Spinal cord (tissue), 10 donors: ENCODE data around the gene ATIC. TPM values are rescaled to one million over a fixed set of nuclear protein-coding genes. Genes with fewer than 3 reads are reported as not detected.

Experiments used
- DNase-seq, 6 donors: peaks; one replicate each; pipeline versions ENCODE4 v3.0.0 to v3.0.0-alpha.2; 2013 to 2015; ENCODE audit warnings: low spot score in 6 of 6, low read depth in 4 of 6
- H3K27ac ChIP-seq: one replicate; pipeline ENCODE4 v1.5.1; 2013; ENCODE audit warnings: low read depth, low read length, control low read depth
- H3K27me3 ChIP-seq: one replicate; pipeline ENCODE4 v1.6.1; 2013; ENCODE audit warnings: low read length; ENCODE audit not compliant: control insufficient read depth, insufficient read depth
- H3K36me3 ChIP-seq: one replicate; pipeline ENCODE4 v1.6.1; 2013; ENCODE audit warnings: low read length; ENCODE audit not compliant: control insufficient read depth, insufficient read depth
- H3K4me1 ChIP-seq: one replicate; pipeline ENCODE4 v1.6.1; 2013; ENCODE audit warnings: low read length; ENCODE audit not compliant: control insufficient read depth, insufficient read depth
- H3K4me3 ChIP-seq: one replicate; pipeline ENCODE4 v1.5.1; 2013; ENCODE audit warnings: low read depth, low read length, control low read depth
- H3K9me3 ChIP-seq: one replicate; pipeline ENCODE4 v1.6.1; 2013; ENCODE audit warnings: low read length; ENCODE audit not compliant: control insufficient read depth, insufficient read depth
- WGBS: methylation state at CpG from one replicate; pipeline ENCODE4 v1.1.5; 2013; ENCODE audit warnings: missing lambda C conversion rate; ENCODE audit not compliant: insufficient coverage; 5-methylcytosine and 5-hydroxymethylcytosine counted together
- polyA plus RNA-seq, 2 donors: library from polyadenylated mRNA; unstranded; fragments of 120-200 nt; gene quantifications; one replicate each; pipeline ENCODE4 v1.2.1, GENCODE V29; 2013; ENCODE audit not compliant: insufficient read length in 2 of 2
- total RNA-seq, 2 donors: library from RNA; depleted of rRNA in 1 of 2; stranded (reverse); fragments of 120-200 nt in 1 of 2; fragments of >200 nt in 1 of 2; gene quantifications; one replicate each; pipeline versions ENCODE4 v1.2.3 to v1.2.4, GENCODE V29; 2013 to 2014
- donor health status: healthy.

Gene ATIC
- total and polyA plus RNA-seq, 4 donors = 28.6 to 61.6 (median 43.8) TPM

DNA sequence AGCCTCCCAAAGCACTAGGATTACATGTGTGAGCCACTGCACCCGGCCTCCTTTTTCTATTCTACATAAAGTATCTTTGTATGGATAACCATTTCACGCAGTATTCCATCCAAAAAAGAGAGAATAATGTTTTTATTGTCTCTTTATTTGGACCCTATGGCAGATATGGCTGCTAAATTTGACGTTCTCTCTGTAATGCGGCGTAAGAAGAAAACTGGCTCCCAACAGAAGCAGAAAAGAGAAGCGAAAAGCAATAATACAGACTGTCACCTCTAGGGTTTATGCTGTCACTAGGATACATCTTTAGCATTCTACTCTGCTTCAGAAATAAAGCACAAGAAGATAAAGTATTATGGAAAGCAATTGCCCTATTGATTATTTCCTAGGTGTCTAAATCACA lies 68.1 kb downstream of the ATIC start:
- H3K4me1 ChIP-seq = no peaks in the 10 kb centered on the region
- no CpG with 5 or more reads among the region's 6 CpGs for WGBS
- H3K27me3 ChIP-seq = no peaks in the 10 kb centered on the region
- H3K36me3 ChIP-seq = peaks cover 3% of the 10 kb centered on the region
- DNase-seq = no peak
- no peak overlapping the region for H3K4me3 ChIP-seq
- no peaks in the 10 kb centered on the region for H3K9me3 ChIP-seq
- H3K27ac ChIP-seq = no peak overlapping the region

DNA sequence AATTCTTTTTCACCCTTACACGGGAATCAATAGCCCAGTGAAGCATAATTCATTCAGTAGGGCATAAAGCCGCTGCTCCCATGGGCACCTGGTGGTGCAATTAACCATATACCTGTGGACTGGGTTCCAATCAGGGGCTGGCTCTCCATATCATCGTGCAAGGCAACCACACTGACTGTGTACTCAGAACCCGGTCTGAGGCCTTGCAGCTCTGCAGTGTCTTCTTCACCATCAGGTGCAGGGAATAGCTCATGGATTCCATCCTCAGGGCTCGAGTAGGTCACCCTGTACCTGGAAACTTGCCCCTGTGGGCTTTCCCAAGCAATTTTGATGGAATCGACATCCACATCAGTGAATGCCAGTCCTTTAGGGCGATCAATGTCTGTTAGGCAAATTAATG lies 68.8 kb downstream of the ATIC start:
- H3K36me3 ChIP-seq = peaks cover 3% of the 10 kb centered on the region
- no peak for DNase-seq
- no peak overlapping the region for H3K27ac ChIP-seq
- H3K4me3 ChIP-seq = no peak overlapping the region
- 90% methylated on average over 5 of the region's 7 CpGs for WGBS
- H3K4me1 ChIP-seq = no peaks in the 10 kb centered on the region
- no peaks in the 10 kb centered on the region for H3K27me3 ChIP-seq
- H3K9me3 ChIP-seq = no peaks in the 10 kb centered on the region

DNA sequence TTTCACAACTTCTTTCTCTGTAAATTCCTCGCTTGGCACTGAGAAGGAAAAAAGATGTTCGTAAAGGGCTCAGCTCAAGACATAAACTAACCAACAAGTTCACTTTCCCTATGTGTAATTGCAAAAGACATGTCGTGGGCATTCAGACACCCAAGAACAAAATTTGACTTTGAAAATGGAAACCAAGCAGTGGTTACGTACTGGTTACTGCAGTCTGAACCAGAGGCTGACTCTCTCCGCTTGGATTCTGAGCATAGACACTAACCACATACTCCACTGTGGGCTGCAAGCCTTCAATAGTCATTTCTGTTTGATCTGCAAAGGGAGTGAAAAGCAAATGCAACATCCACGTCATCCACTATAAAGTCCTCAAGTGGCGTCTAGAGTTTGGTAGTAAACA lies 70.2 kb downstream of the ATIC start:
- H3K27ac ChIP-seq = no peak overlapping the region
- H3K36me3 ChIP-seq = peaks cover 3% of the 10 kb centered on the region
- H3K4me3 ChIP-seq = no peak overlapping the region
- no peaks in the 10 kb centered on the region for H3K27me3 ChIP-seq
- no peak for DNase-seq
- no peaks in the 10 kb centered on the region for H3K9me3 ChIP-seq
- WGBS = 96% methylated on average over 5 of the region's 7 CpGs
- H3K4me1 ChIP-seq = no peaks in the 10 kb centered on the region

DNA sequence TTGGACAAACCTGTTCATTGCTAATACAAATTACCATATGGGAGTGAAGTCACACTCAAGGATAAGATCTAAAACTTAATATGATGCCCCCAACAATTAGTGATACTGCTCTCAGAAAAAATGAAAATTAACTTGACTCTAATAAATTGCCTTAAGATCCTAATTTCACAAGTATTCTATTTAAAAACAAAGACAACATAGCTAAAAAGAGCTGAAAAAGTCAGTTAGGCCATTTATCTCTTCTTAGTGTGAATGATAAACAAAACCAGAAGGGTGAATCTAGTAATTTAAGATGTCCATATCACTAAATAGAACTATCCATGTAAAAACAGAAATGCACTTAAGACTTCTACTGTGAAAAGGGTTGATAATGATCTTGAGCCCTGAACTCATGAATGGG lies 70.6 kb downstream of the ATIC start:
- no peaks in the 10 kb centered on the region for H3K36me3 ChIP-seq
- DNase-seq = no peak
- H3K4me3 ChIP-seq = no peak overlapping the region

DNA sequence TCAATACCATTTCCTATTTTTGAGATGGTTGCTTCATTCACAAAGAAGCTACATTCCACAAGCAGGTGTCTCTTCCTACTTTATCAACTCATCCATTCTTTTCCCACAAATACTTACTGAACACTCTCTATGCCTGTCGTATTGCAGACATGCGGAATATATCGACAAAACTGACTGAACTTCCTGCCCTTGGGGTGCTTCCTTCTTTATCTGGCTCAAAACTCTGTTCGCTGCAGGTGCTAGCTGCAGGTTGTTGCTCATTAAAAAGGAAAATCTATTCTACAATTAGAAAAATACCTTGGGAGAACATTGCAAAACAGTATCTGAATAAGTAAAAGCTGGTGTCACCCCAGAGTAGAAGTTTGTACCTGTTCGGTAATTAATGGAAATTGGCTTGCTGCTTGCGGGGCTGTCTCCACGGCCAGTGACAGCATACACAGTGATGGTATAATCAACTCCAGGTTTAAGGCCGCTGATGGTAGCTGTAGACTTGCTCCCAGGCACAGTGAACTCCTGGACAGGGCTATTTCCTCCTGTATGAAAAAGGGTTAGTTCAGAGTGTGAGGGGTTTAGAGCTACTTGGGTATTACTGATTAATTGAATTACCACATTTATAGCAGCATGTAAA lies 71.9 kb downstream of the ATIC start:
- H3K4me1 ChIP-seq = no peaks in the 10 kb centered on the region
- no peaks in the 10 kb centered on the region for H3K36me3 ChIP-seq
- H3K4me3 ChIP-seq = no peak overlapping the region
- DNase-seq = no peak
- no peak overlapping the region for H3K27ac ChIP-seq
- no peaks in the 10 kb centered on the region for H3K27me3 ChIP-seq
- 91% methylated on average over 6 of the region's 8 CpGs for WGBS
- H3K9me3 ChIP-seq = no peaks in the 10 kb centered on the region

More for the DNA sequence above, 70.6 kb downstream of the ATIC start:
- Histone ChIP-seq H3K4me1 (no peaks in the 10 kb centered on the region), H3K9me3 (no peaks in the 10 kb centered on the region), H3K27me3 (no peaks in the 10 kb centered on the region), H3K27ac (no peak overlapping the region)

DNA sequence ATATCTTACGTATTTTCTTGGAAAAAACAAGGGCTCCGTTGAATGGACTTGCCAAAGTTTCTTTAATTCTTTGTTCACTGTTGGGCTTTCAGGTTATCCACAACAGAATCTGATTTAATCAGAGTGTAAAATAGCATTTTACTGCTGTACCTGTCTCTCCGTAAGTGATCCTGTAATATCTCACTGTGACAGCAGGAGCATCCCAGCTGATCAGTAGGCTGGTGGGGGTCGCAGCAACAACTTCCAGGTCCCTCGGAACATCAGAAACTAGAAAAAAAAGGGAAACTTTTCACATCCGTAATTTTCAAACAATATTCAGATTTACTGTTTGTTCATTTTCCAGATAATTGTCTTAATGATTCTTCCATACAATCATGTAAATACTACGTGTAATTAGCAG lies 72.9 kb downstream of the ATIC start:
- DNase-seq = no peak
- Histone ChIP-seq H3K4me1 (no peaks in the 10 kb centered on the region), H3K27me3 (no peaks in the 10 kb centered on the region), H3K27ac (no peak overlapping the region), H3K9me3 (no peaks in the 10 kb centered on the region), H3K4me3 (no peak overlapping the region), H3K36me3 (no peaks in the 10 kb centered on the region)
- 100% methylated on average over 2 of the region's 7 CpGs for WGBS

DNA sequence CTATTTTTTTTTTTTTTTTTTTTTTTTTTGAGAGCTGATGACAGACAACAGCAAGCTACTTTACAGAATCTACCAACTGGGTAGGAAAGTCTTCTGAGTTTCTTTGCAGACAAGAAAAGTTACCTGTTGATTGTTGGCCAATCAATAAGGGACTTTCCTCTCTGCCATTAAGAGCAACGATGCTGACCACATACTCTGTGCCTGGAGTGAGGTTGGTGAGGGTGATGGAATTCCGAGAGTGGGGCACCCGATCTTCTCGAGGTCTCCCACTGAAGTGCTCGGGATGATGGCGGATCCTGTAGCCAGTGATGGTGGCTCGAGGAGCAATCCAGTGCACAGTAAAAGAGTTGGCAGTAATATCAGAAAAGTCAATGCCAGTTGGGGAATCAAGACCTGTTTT lies 74.7 kb downstream of the ATIC start:
- Histone ChIP-seq H3K27me3 (no peaks in the 10 kb centered on the region), H3K4me3 (no peak overlapping the region), H3K4me1 (no peaks in the 10 kb centered on the region), H3K9me3 (no peaks in the 10 kb centered on the region), H3K36me3 (no peaks in the 10 kb centered on the region), H3K27ac (no peak overlapping the region)
- WGBS = 98% methylated on average over 7 of the region's 7 CpGs
- no peak for DNase-seq

DNA sequence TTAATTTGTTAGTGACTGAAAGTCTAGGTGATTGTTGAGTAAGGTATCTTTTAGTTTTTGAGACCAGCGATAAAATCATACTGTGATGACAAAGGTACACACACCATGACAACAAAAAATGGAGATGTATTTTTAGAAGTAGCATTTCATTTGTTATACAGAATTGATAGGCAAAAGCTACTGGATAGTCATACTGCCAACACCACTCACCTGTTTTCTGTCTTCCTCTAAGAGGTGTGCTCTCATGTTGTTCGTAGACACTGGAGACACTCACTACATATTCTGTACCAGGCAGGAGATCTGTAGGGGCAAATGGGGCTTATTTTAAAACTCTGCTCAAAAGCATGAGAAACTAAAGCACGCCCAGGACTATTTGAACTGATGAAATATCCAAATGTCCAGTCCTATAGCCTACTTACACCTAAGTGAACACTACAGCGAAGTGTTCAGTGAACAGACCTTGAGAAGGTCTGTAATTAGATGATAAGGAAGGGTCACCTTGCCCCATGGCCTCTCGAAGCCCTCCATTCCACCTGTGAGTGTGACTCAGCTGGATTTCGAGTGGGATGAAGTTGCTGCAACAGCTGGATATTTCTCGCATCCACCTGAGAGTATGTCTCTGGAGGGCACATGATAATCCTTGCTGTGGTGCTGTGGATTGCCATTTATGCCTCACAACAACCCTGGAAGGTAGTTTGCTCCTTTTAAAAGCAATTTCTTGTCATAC lies 76.3 kb downstream of the ATIC start:
- H3K9me3 ChIP-seq = no peaks in the 10 kb centered on the region

DNA sequence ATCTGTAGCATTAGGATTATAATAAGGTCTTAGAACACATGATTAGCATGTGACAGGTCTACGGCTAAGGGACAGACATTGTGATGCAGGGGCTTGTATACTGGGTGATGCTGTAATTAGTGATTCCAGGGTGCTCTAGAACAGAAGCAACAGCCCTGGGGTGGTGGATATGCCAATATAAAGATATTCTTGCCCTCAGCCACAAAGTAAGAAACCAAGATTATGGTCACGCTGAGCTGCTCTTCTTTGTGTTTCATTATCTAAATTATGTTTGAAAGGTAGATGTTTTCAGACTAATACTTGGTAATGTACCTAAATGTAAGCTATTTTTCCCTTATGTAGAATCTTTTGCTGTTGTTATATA lies 78.7 kb downstream of the ATIC start:
- Histone ChIP-seq H3K9me3 (no peaks in the 10 kb centered on the region), H3K4me1 (no peaks in the 10 kb centered on the region), H3K4me3 (no peak overlapping the region), H3K36me3 (no peaks in the 10 kb centered on the region), H3K27ac (no peak overlapping the region), H3K27me3 (no peaks in the 10 kb centered on the region)
- DNase-seq = no peak
- 89% methylated on average over 1 of the region's 2 CpGs for WGBS

More for the DNA sequence above, 76.3 kb downstream of the ATIC start:
- H3K27ac ChIP-seq = no peak overlapping the region
- no peaks in the 10 kb centered on the region for H3K27me3 ChIP-seq
- no peak for DNase-seq
- no peaks in the 10 kb centered on the region for H3K36me3 ChIP-seq
- H3K4me1 ChIP-seq = no peaks in the 10 kb centered on the region
- 97% methylated on average over 4 of the region's 7 CpGs for WGBS
- no peak overlapping the region for H3K4me3 ChIP-seq

DNA sequence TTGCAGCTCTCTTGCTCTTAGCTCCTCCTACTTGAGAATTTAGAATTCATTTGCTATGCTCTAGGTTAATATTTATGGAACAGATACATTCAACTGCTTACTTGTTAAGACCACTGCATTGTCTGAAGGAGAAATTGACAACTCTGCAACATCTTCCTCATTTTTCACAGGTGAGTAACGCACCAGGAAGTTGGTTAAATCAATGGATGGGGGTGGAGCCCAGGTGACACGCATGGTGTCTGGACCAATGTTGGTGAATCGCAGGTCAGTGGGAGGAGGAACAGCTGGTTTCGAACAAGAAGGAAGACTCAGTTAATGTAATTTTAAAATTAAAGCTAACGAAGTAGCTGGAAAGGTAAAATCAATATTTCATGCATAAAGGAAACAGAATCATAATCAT lies 79.7 kb downstream of the ATIC start:
- H3K27ac ChIP-seq = no peak overlapping the region
- no peak for DNase-seq
- H3K4me1 ChIP-seq = no peaks in the 10 kb centered on the region
- no peak overlapping the region for H3K4me3 ChIP-seq
- no peaks in the 10 kb centered on the region for H3K36me3 ChIP-seq
- WGBS = no CpG with 5 or more reads among the region's 5 CpGs
- no peaks in the 10 kb centered on the region for H3K9me3 ChIP-seq
- H3K27me3 ChIP-seq = no peaks in the 10 kb centered on the region
